H9 (cell line): ENCODE data around the gene IGSF5. TPM values are rescaled to one million over a fixed set of nuclear protein-coding genes. Genes with fewer than 3 reads are reported as not detected.
A peak's percentile ranks its signal among the peaks of the same experiment; 100 is the strongest.

Experiments used
- DNase-seq: peaks from one replicate; pipeline ENCODE4 v3.0.0-alpha.2; 2017
- H2AFZ ChIP-seq: one replicate; pipeline ENCODE4 v1.6.1; 2013; ENCODE audit warnings: mild to moderate bottlenecking, low read length, control low read depth, moderate library complexity
- H2AK5ac ChIP-seq: 2 replicates; pipeline ENCODE4 v1.6.1; 2013; ENCODE audit warnings: low read length, control low read depth, mixed read lengths; ENCODE audit not compliant: insufficient read length
- H2BK120ac ChIP-seq: one replicate; pipeline ENCODE4 v1.6.1; 2013; ENCODE audit warnings: low read depth, mild to moderate bottlenecking, low read length, control low read depth, inconsistent platforms; ENCODE audit not compliant: poor library complexity, severe bottlenecking
- H2BK12ac ChIP-seq: 2 replicates; pipeline ENCODE4 v1.6.1; 2013; ENCODE audit warnings: low read length, control low read depth, mixed read lengths, low read depth; ENCODE audit not compliant: insufficient read length
- H2BK15ac ChIP-seq: 2 replicates; pipeline ENCODE4 v1.6.1; 2013; ENCODE audit warnings: low read depth, low read length, control low read depth
- H2BK20ac ChIP-seq: one replicate; pipeline ENCODE4 v1.6.1; 2013; ENCODE audit warnings: low read depth, mild to moderate bottlenecking, low read length, control low read depth, inconsistent platforms; ENCODE audit not compliant: poor library complexity, severe bottlenecking
- H2BK5ac ChIP-seq: 2 replicates; pipeline ENCODE4 v1.6.1; 2013; ENCODE audit warnings: low read length, control low read depth, mixed read lengths; ENCODE audit not compliant: insufficient read length
- H3K14ac ChIP-seq: 2 replicates; pipeline ENCODE4 v1.6.1; 2013; ENCODE audit warnings: low read length, control low read depth; ENCODE audit not compliant: insufficient read depth
- H3K18ac ChIP-seq: 2 replicates; pipeline ENCODE4 v1.6.1; 2013; ENCODE audit warnings: low read depth, mild to moderate bottlenecking, mixed read lengths, low read length, control low read depth; ENCODE audit not compliant: insufficient read length
- H3K23ac ChIP-seq: 2 replicates; pipeline ENCODE4 v1.6.1; 2013; ENCODE audit warnings: low read length, control low read depth, mixed read lengths, low read depth; ENCODE audit not compliant: insufficient read length
- H3K23me2 ChIP-seq: 2 replicates; pipeline ENCODE4 v1.6.1; 2013; ENCODE audit warnings: low read depth, mild to moderate bottlenecking, mixed read lengths, low read length, control low read depth; ENCODE audit not compliant: insufficient read length, poor library complexity, severe bottlenecking
- H3K27ac ChIP-seq: 2 replicates; pipeline ENCODE4 v1.5.1; 2013; ENCODE audit warnings: low read length, control low read depth, mixed read lengths, low read depth; ENCODE audit not compliant: insufficient read length
- H3K27me3 ChIP-seq: 2 replicates; pipeline ENCODE4 v1.6.1; 2013; ENCODE audit warnings: low read length, control low read depth, inconsistent platforms; ENCODE audit not compliant: insufficient read depth
- H3K4ac ChIP-seq: 2 replicates; pipeline ENCODE4 v1.6.1; 2013; ENCODE audit warnings: low read depth, mild to moderate bottlenecking, control low read depth, inconsistent platforms, low read length, moderate library complexity
- H3K4me1 ChIP-seq: 2 replicates; pipeline ENCODE4 v1.6.1; 2013; ENCODE audit warnings: low read length, control low read depth, inconsistent platforms; ENCODE audit not compliant: insufficient read depth
- H3K4me2 ChIP-seq: 2 replicates; pipeline ENCODE4 v1.6.1; 2013; ENCODE audit warnings: low read length, control low read depth, mixed read lengths; ENCODE audit not compliant: insufficient read length, insufficient read depth
- H3K56ac ChIP-seq: 2 replicates; pipeline ENCODE4 v1.6.1; 2013; ENCODE audit warnings: low read depth, mild to moderate bottlenecking, mixed read lengths, low read length, control low read depth; ENCODE audit not compliant: insufficient read length
- H3K79me1 ChIP-seq: 2 replicates; pipeline ENCODE4 v1.6.1; 2013; ENCODE audit warnings: low read depth, mild to moderate bottlenecking, moderate library complexity, low read length, control low read depth, inconsistent platforms; ENCODE audit not compliant: insufficient read depth, poor library complexity, severe bottlenecking
- H3K79me2 ChIP-seq: 2 replicates; pipeline ENCODE4 v1.6.1; 2013; ENCODE audit warnings: low read length, control low read depth, inconsistent platforms; ENCODE audit not compliant: insufficient read depth
- H3K9ac ChIP-seq: 2 replicates; pipeline ENCODE4 v1.6.1; 2013; ENCODE audit warnings: low read length, control low read depth, mixed read lengths; ENCODE audit not compliant: insufficient read length; ENCODE audit errors: extremely low read depth
- H3K9me3 ChIP-seq: one replicate; pipeline ENCODE4 v1.6.1; 2013; ENCODE audit warnings: low read depth, low read length, inconsistent platforms; ENCODE audit not compliant: control insufficient read depth
- H3T11ph ChIP-seq: one replicate; pipeline ENCODE4 v1.6.1; 2013; ENCODE audit warnings: mild to moderate bottlenecking, low read length, control low read depth, inconsistent platforms
- H4K20me1 ChIP-seq: one replicate; pipeline ENCODE4 v1.6.1; 2013; ENCODE audit not compliant: control insufficient read depth, insufficient read length, insufficient read depth
- H4K5ac ChIP-seq: 2 replicates; pipeline ENCODE4 v1.6.1; 2013; ENCODE audit warnings: low read depth, mild to moderate bottlenecking, mixed read lengths, low read length, control low read depth; ENCODE audit not compliant: insufficient read length
- H4K8ac ChIP-seq: replicated peaks from 2 replicates; pipeline ENCODE4 v1.6.1; 2013; ENCODE audit warnings: low read length, control low read depth, mixed read lengths, low read depth; ENCODE audit not compliant: insufficient read length
- H4K91ac ChIP-seq: 2 replicates; pipeline ENCODE4 v1.6.1; 2013; ENCODE audit warnings: low read depth, mild to moderate bottlenecking, moderate library complexity, mixed read lengths, low read length, control low read depth; ENCODE audit not compliant: insufficient read length
- H3K27ac Mint-ChIP-seq, 3 experiments: 2 replicates in 2 of 3; 3 replicates in 1 of 3; pipeline ENCODE4 v1.8.0; 2020 to 2021; ENCODE audit warnings: mixed read lengths in 3 of 3, mild to moderate bottlenecking in 1 of 3, moderate library complexity in 1 of 3
- H3K27me3 Mint-ChIP-seq: 2 replicates; pipeline ENCODE4 v1.8.0; 2021; ENCODE audit warnings: low read depth, mild to moderate bottlenecking, moderate library complexity, mixed read lengths
- H3K36me3 Mint-ChIP-seq, 3 experiments: 2 replicates in 2 of 3; 3 replicates in 1 of 3; pipeline ENCODE4 v1.8.0; 2020 to 2021; ENCODE audit warnings: low read depth in 3 of 3, mixed read lengths in 3 of 3; ENCODE audit not compliant: insufficient read depth in 1 of 3
- H3K4me1 Mint-ChIP-seq, 2 experiments: 2 replicates each; pipeline ENCODE4 v1.8.0; 2020; ENCODE audit warnings: mixed read lengths in 2 of 2
- H3K4me3 Mint-ChIP-seq, 2 experiments: 2 replicates in 1 of 2; 3 replicates in 1 of 2; pipeline ENCODE4 v1.8.0; 2020 to 2021; ENCODE audit warnings: mild to moderate bottlenecking in 2 of 2, mixed read lengths in 2 of 2, moderate library complexity in 1 of 2
- H3K9me3 Mint-ChIP-seq, 2 experiments: 2 replicates in 1 of 2; 3 replicates in 1 of 2; pipeline ENCODE4 v1.8.0; 2020; ENCODE audit warnings: mild to moderate bottlenecking in 2 of 2, mixed read lengths in 2 of 2, moderate library complexity in 1 of 2
- CTCF ChIP-seq: fragments of 200-600 bp; sonication (generic); conservative IDR thresholded peaks from 3 replicates; pipeline ENCODE4 v1.8.0; 2021; ENCODE audit warnings: antibody characterized with exemption, mild to moderate bottlenecking
- WGBS: extraction: QIAGEN DNeasy Blood & Tissue Kit; methylation state at CpG from one replicate; pipeline ENCODE4 v1.1.7; 2013; ENCODE audit warnings: missing lambda C conversion rate, low lambda C conversion rate, mixed read lengths; ENCODE audit not compliant: insufficient read length; ENCODE audit errors: extremely low coverage; 5-methylcytosine and 5-hydroxymethylcytosine counted together
- total RNA-seq: library from RNA; stranded (reverse); gene quantifications from 2 replicates; pipeline ENCODE4 v1.2.1, GENCODE V29; 2021

IGSF5 gene
- total RNA-seq, 1 experiment from 2014 or later, result 2.1 TPM

DNA sequence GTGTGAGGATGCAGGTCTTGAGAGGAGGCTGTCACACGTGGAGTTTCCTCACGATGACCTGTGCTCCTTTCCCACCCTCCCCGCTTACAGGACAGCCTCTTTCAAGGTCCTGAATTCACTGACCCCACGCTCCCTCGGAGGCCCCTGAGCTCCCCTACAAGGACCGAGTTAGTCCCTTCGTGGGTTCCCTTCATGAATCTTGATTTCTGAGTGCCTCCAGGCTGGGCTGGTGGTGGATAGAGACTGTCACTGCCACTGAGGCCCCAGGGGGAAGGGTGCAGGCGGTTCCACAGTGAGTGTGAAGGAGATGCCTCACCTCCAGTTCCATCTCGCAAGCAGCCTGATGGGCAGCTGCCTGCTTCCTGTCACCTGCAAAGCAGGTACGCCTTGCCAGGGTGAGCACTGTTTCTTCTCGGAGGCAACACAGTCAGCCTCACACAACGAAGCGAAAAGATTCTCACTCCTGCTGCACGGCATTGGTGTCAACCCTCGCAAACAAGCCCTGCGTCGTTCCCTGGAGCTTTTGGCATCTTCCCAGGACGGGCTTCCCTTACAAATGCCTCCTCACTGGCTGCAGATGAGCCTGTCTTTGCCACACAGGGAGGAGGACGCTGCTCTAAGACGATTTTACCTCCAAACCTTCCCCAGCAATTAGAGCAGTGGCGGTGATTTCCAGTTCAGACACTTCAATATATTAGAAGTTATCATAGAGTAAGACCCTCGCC, 95.6 kb downstream of the IGSF5 start:
- Histone ChIP-seq H4K20me1 (no peaks in the 10 kb centered on the region), H3K23ac (no peak overlapping the region), H3T11ph (no peak overlapping the region), H4K91ac (no peak overlapping the region), H2BK20ac (no peak overlapping the region), H3K18ac (no peak overlapping the region), H3K56ac (no peak overlapping the region), H3K9ac (no peak overlapping the region), H2BK15ac (no peak overlapping the region), H4K8ac (peak overlapping the region; percentile 14), H3K4me1 (no peaks in the 10 kb centered on the region), H3K27me3 (no peaks in the 10 kb centered on the region), H3K79me1 (no peaks in the 10 kb centered on the region), H4K5ac (no peak overlapping the region), H3K9me3 (no peaks in the 10 kb centered on the region), H3K4ac (no peak overlapping the region), H3K4me2 (no peak overlapping the region), H2AK5ac (no peak overlapping the region), H2BK12ac (no peak overlapping the region), H3K27ac (no peak overlapping the region), H3K14ac (no peak overlapping the region; the same call in 1 of the 2 replicates), H3K23me2 (no peaks in the 10 kb centered on the region), H2AFZ (no peak overlapping the region), H3K79me2 (no peaks in the 10 kb centered on the region), H2BK5ac (no peak overlapping the region), H2BK120ac (no peak overlapping the region)
- H3K36me3 Mint-ChIP-seq, result peaks cover 0 to 2% (median 0%) of the 10 kb centered on the region in 3 experiments; a peak in 2 of 7 replicates
- H3K9me3 Mint-ChIP-seq, result peaks cover 0 to 2% of the 10 kb centered on the region in 2 experiments; a peak in 1 of 5 replicates
- no peak overlapping the region for H3K4me3 Mint-ChIP-seq
- no CpG with 5 or more reads among the region's 22 CpGs for WGBS
- no peak for TF ChIP-seq CTCF
- no peak for DNase-seq
- H3K4me1 Mint-ChIP-seq, result peaks cover 6 to 10% of the 10 kb centered on the region in 2 experiments
- no peak overlapping the region for H3K27ac Mint-ChIP-seq
- peaks cover 2% of the 10 kb centered on the region; the same call in 1 of the 2 replicates for H3K27me3 Mint-ChIP-seq
